ENCODE data around the gene ARPC2.

The ARPC2 gene

GRCh38 chr2:218281449-218281848 lies 64.5 kb downstream of the ARPC2 start:
- Histone ChIP-seq H3K27me3 (no peaks in the 10 kb centered on the region), H3K27ac (peak overlapping the region; percentile 99), H3K4me1 (peaks cover 9 to 88% (median 56%) of the 10 kb centered on the region in 4 donors), H3K36me3 (peaks cover 53 to 55% (median 54%) of the 10 kb centered on the region in 3 donors), H3K9me3 (no peaks in the 10 kb centered on the region), H3K4me3 (no peak overlapping the region)
- intact Hi-C loops (cut with DNase I; ENCODE audit: low total_unique reads) = no loop called here
- DNase-seq = peak in 1 of 2 donors; percentile 79
- TF ChIP-seq CTCF (IDR thresholded peaks at IDR 0.05) = no peak

GRCh38 chr2:218282173-218282991 lies 65.4 kb downstream of the ARPC2 start:
- Histone ChIP-seq H3K4me1 (peaks cover 9 to 94% (median 58%) of the 10 kb centered on the region in 4 donors), H3K27ac (peak overlapping the region; percentile 99)
- intact Hi-C loops (cut with DNase I; ENCODE audit: low total_unique reads) = no loop called here

GRCh38 chr2:218284106-218284811 lies 67.3 kb downstream of the ARPC2 start:
- peak overlapping the region; percentile 30 to 34 for H3K4me3 ChIP-seq
- TF ChIP-seq CTCF (IDR thresholded peaks at IDR 0.05) = no peak

More at GRCh38 chr2:218282173-218282991, 65.4 kb downstream of the ARPC2 start:
- peaks cover 44 to 46% (median 45%) of the 10 kb centered on the region in 3 donors for H3K36me3 ChIP-seq
- H3K27me3 ChIP-seq = no peaks in the 10 kb centered on the region
- H3K4me3 ChIP-seq = peak overlapping the region in 1 of 2 donors; percentile 31
- no peaks in the 10 kb centered on the region for H3K9me3 ChIP-seq
- no peak for TF ChIP-seq CTCF (IDR thresholded peaks at IDR 0.05)
- DNase-seq = peak; percentile 53 to 91

GRCh38 chr2:218285604-218286003 lies 68.6 kb downstream of the ARPC2 start:
- DNase-seq = peak; percentile 84 to 95
- peaks cover 9 to 91% (median 87%) of the 10 kb centered on the region in 4 donors for H3K4me1 ChIP-seq
- TF ChIP-seq CTCF (IDR thresholded peaks at IDR 0.05) = no peak
- intact Hi-C loops (cut with DNase I; ENCODE audit: low total_unique reads) = loop anchor here (5.0 kb wide), 1 partner anchor 112 kb away; the partner anchor contains the start of gene CTDSP1
- peak overlapping the region; percentile 99 for H3K27ac ChIP-seq
- H3K4me3 ChIP-seq = peak overlapping the region; percentile 53 to 56
- H3K36me3 ChIP-seq = peaks cover 13 to 14% (median 13%) of the 10 kb centered on the region in 3 donors
- no peaks in the 10 kb centered on the region for H3K27me3 ChIP-seq
- H3K9me3 ChIP-seq = no peaks in the 10 kb centered on the region

More at GRCh38 chr2:218284106-218284811, 67.3 kb downstream of the ARPC2 start:
- Histone ChIP-seq H3K36me3 (peaks cover 26 to 27% (median 26%) of the 10 kb centered on the region in 3 donors), H3K4me1 (peaks cover 9 to 89% (median 73%) of the 10 kb centered on the region in 4 donors), H3K9me3 (no peaks in the 10 kb centered on the region), H3K27ac (peak overlapping the region; percentile 99), H3K27me3 (no peaks in the 10 kb centered on the region)
- intact Hi-C loops (cut with DNase I; ENCODE audit: low total_unique reads) = no loop called here
- peak; percentile 72 to 87 for DNase-seq

GRCh38 chr2:218286570-218287459 lies 69.8 kb downstream of the ARPC2 start:
- Histone ChIP-seq H3K27ac (peak overlapping the region; percentile 99), H3K36me3 (peaks cover under 1 to 2% (median 1%) of the 10 kb centered on the region in 3 donors), H3K9me3 (no peaks in the 10 kb centered on the region), H3K27me3 (no peaks in the 10 kb centered on the region), H3K4me3 (peak overlapping the region; percentile 53 to 56), H3K4me1 (peaks cover 9 to 92% (median 86%) of the 10 kb centered on the region in 4 donors)
- peak; percentile 97 to 98 for DNase-seq
- TF ChIP-seq CTCF (IDR thresholded peaks at IDR 0.05) = no peak
- intact Hi-C loops (cut with DNase I; ENCODE audit: low total_unique reads) = loop anchor here (5.0 kb wide), 1 partner anchor 110 kb away; the partner anchor contains the start of gene CTDSP1

Measured in tibial artery (tissue), 4 donors.